Measurements from ENCODE around the gene IFI35.
"Not testable (repeated sequence)": the region's sequence is repeated elsewhere in the genome, so short reads cannot be mapped to it uniquely, and the experiment has no call there.

The IFI35 gene

DNA sequence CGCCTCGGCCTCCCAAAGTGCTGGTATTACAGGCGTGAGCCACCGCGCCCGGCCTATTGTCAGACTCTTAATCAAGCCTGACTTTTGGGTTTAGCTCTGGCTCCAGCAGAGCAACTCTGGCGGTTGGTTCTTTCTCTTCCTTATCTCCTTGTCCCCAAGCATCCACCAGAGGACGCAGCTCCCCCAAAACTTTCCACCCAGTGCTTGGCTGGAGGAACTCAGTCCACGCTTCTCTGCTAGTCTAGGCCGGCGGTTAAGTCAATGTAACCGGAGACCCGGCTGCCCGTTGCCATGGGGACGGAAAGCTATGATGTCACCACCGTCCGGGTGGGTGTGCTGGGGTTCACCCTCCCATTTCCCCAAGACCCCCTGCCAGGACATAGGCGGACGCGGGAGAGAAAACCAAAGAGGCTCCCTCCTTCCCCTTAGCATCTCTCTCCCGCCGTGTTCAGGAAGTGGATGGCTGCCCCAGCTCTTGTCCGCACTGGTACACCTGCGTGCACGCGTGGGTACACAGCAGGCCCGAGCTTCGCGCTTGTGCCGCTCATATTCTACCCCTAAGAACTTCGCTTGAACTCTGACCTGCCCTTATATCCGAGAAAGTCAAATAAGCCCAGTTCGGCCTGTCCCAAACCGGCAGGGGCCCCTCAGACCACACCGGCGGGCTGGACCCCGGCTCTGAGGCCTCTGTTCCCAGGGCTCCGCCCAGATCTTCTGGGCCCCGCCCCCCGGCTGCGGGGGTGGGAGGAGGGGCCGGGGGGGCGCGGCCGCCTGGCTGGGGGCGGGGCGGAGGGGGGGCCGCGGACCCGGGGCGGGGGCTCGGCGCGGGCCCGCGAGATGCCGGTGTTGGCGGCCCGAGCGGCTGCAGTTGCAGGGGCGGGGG lies 18.1 kb downstream of the IFI35 start, which contains the start of gene RND2:
RND2 (plus strand) TSS at position 825 of the 883 bp plus-strand sequence. CDS start 117 bp downstream, outside the sequence.
- peak; percentile 95 for DNase-seq

- DNase-seq = no peak
These were observed 18.7 kb downstream of the IFI35 start for GRCh38 chr17:43025290-43025657.

GRCh38 chr17:43025766-43026537 lies 19.4 kb downstream of the IFI35 start:
- no peak for DNase-seq

DNA sequence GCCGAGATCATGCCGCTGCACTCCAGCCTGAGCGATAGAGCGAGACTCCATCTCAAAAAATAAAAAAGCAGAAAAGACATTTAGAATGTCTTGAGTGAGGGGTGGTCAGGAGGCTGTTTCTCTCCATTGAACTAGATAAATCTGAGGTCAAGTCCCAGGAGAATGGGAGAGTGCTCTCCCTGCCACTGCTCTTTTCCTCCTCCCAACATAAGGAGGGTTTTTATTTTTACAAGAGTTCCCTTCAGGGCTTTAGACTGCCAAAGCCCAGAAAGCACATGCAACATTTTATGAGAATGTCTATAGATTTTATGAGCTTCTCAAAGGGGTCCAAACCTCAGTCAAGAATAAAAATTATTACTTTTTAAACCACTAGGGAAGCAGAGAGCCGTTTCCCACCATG lies 20.0 kb downstream of the IFI35 start:
- no peak for DNase-seq

DNA sequence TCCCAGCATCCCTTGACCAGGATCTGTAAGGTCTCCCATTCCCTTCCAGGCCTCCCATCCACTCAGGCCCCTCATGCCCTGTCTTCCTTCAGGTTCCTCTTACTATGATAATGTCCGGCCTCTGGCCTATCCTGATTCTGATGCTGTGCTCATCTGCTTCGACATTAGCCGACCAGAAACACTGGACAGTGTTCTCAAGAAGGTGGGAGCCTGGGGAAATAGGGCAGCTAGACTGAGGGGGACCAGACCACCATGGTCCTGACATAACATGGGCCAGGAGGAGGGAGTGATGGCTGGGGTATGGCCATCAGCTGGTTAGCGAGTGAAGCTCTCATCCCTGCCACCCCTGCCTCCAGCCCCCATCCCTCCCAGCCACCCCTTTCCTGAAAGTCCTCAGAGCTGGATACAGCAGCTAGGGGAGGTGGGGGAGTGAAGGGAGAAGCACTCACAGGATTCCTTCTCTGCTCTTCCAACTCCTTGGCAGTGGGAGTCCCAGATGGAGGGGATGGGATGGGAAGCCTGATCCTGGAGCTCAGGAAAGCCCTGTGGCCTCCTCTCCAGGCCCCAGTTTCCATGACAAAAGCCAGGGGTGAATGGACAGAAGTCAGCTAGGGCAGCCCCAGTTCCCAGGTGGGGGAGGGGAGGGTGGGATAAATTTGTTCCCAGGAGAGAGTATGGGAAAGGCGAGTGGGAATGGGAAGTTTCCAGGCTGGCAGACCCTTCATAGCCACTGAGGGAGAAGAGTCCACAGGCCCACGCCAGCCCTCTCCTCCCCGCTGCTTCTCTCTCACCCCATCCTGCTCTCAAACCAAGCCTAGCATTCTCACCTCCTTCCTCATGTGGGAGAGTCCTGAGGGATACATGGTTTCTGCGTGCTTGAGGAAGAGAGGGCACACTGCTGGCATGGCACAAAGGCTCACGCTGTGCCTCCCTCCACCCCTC lies 20.8 kb downstream of the IFI35 start:
- DNase-seq = no peak

GRCh38 chr17:43028221-43028861 lies 21.8 kb downstream of the IFI35 start:
- no peak for DNase-seq

- DNase-seq = no peak
These were observed 23.7 kb downstream of the IFI35 start for GRCh38 chr17:43030137-43030767.

GRCh38 chr17:43031666-43032065 lies 25.1 kb downstream of the IFI35 start:
- no peak for DNase-seq

- no peak for DNase-seq
These were observed 27.6 kb downstream of the IFI35 start for GRCh38 chr17:43033948-43034881.

GRCh38 chr17:43034894-43035293 lies 28.3 kb downstream of the IFI35 start:
- no peak for DNase-seq

GRCh38 chr17:43039646-43040045 lies 33.1 kb downstream of the IFI35 start:
- DNase-seq = no peak

DNA sequence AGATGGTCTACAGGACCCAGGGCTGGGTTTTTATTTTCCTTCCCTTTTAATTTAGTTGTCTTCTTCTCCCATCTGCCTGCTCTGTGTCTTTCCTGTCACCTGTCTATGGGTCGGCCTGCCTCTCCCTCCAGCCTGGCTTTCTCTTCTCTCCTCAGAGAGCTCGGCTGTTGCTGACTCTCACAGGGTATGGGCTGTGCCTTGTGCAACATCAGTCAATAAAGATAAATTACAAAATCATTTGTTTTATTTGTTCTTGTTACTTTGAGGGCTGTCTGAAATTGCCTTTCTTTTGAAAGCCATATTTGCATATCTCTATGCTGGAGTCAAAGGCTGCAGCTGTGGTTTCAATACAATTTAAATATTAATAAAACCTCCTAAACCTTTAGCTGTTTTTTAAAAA lies 34.1 kb downstream of the IFI35 start:
- DNase-seq = no peak

GRCh38 chr17:43042025-43042628 lies 35.5 kb downstream of the IFI35 start:
- DNase-seq = no peak

GRCh38 chr17:43043307-43043706 lies 36.7 kb downstream of the IFI35 start:
- DNase-seq = no peak

GRCh38 chr17:43044024-43044423 lies 37.4 kb downstream of the IFI35 start:
- no peak for DNase-seq

- DNase-seq = no peak
These were observed 45.4 kb downstream of the IFI35 start for GRCh38 chr17:43051969-43052368.

DNA sequence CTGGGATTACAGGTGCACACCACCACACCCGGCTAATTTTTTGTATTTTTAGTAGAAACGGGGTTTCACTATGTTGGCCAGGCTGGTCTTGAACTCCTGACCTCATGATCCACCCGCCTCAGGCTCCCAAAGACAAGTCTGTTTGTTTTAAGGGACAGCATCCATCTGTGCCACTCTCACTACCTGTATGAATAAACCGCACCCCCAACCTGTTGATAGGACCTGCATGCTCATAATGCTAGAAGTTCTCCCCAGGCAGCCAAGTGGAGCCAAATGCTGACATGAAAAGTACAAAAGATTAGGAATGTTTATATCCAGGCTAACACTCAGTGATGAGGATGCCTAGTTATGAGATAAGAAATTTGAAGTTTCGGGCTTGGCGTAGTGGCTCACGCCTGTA lies 46.4 kb downstream of the IFI35 start:
- not testable (repeated sequence) for DNase-seq

DNA sequence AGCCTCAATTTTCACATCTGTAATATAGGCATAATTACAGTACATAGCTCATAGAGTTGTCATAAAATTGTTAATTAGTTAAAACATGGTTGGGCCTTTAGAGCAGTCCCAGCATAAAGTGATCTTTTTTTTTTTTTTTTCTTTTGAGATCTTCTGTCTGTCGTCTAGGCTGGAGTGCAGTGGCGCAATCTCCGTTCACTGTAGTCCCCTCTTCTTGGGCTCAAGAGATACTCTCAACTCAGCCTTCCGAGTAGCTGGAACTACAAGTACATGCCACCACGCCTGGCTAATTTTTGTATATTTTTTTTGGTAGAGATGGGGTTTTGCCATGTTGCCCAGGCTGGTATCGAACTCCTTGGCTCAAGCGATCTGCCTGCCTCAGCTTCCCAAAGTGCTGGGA lies 49.5 kb downstream of the IFI35 start:
- no peak for DNase-seq

GRCh38 chr17:43062984-43063638 lies 56.5 kb downstream of the IFI35 start:
- DNase-seq = no peak
